Kidney (tissue), 14 donors: ENCODE data around the gene MBNL1. TPM values are rescaled to one million over a fixed set of nuclear protein-coding genes. Genes with fewer than 3 reads are reported as not detected.

Source experiments
- DNase-seq, 5 donors: peaks; one replicate each; pipeline ENCODE4 v3.0.0-alpha.2; 2013 to 2020
- FAIRE-seq: peaks from 2 replicates; lab custom pipeline; 2012; peaks lifted over from hg19 to GRCh38; lab: Jason Lieb, UNC
- H3K27ac ChIP-seq, 2 donors: one replicate each; pipeline ENCODE4 v1.7.0; 2013; ENCODE audit warnings: low read depth in 2 of 2, low read length in 2 of 2, inconsistent platforms in 1 of 2
- H3K27me3 ChIP-seq: one replicate; pipeline ENCODE4 v1.7.1; 2013; ENCODE audit warnings: low read length, inconsistent platforms; ENCODE audit not compliant: control insufficient read depth, insufficient read depth
- H3K36me3 ChIP-seq, 3 donors: one replicate each; pipeline versions ENCODE4 v1.7.0 to v1.7.1; 2013; ENCODE audit warnings: low read length in 3 of 3, control low read depth in 1 of 3, inconsistent platforms in 1 of 3; ENCODE audit not compliant: insufficient read depth in 3 of 3, control insufficient read depth in 2 of 3
- H3K4me1 ChIP-seq, 3 donors: one replicate each; pipeline versions ENCODE4 v1.7.0 to v1.7.1; 2013; ENCODE audit warnings: low read length in 3 of 3, inconsistent platforms in 1 of 3, low read depth in 1 of 3; ENCODE audit not compliant: control insufficient read depth in 2 of 3, insufficient read depth in 2 of 3
- H3K4me3 ChIP-seq, 3 donors: one replicate each; pipeline versions ENCODE4 v1.7.0 to v1.8.1; 2013; ENCODE audit warnings: low read length in 3 of 3, control low read depth in 1 of 3, inconsistent platforms in 1 of 3
- H3K9ac ChIP-seq, 3 donors: one replicate each; pipeline versions ENCODE4 v1.7.0 to v1.7.1; 2013; ENCODE audit warnings: low read length in 3 of 3, control low read depth in 1 of 3, inconsistent platforms in 1 of 3
- H3K9me3 ChIP-seq, 3 donors: one replicate each; pipeline versions ENCODE4 v1.7.0 to v1.7.1; 2013; ENCODE audit warnings: low read length in 3 of 3, control low read depth in 1 of 3, inconsistent platforms in 1 of 3; ENCODE audit not compliant: control insufficient read depth in 2 of 3, insufficient read depth in 1 of 3
- intact Hi-C: fragments of 100-400 bp; cut with DNase I; formaldehyde crosslinking; loops from one replicate; pipeline ENCODE4 v1.11.1; 2022
- polyA plus RNA-seq: library from polyadenylated mRNA; stranded (reverse); fragments of 350-450 nt; fragmentation: Illumina TruSeq; extraction: RNeasy Lipid Tissue Mini Kit (QIAGEN cat#74804); gene quantifications from one replicate; pipeline ENCODE4 v1.2.3, GENCODE V29; 2014; ENCODE audit warnings: low read depth, low replicate concordance; ENCODE audit not compliant: insufficient read depth
- total RNA-seq: library from RNA; stranded (reverse); fragmentation: NEBNext Ultra II Directional; extraction: Animal tissue kit (Norgen Biotek cat#: 25700); gene quantifications from one replicate; pipeline ENCODE4 v1.2.1, GENCODE V29; 2021
- TF ChIP-seq, protein P1 (sequence below): IDR thresholded peaks from 3 replicates; pipeline ENCODE4 v1.5.1; 2012; ENCODE audit warnings: mild to moderate bottlenecking, moderate library complexity, borderline replicate concordance; ENCODE audit not compliant: insufficient read depth; ENCODE audit errors: extremely low read depth
- donor health status: control.
- donor health status: control.
- donor health status: control.
- donor health status: control.
- donor health status: control.
- donor health status: DM: yes; HTN: yes; CAD: no.
- donor health status: Normal renal cell carcinoma (clear cell type).

The MBNL1 gene
- total and polyA plus RNA-seq, 2 donors from 2014 or later, result 22.0 to 167 TPM

DNA sequence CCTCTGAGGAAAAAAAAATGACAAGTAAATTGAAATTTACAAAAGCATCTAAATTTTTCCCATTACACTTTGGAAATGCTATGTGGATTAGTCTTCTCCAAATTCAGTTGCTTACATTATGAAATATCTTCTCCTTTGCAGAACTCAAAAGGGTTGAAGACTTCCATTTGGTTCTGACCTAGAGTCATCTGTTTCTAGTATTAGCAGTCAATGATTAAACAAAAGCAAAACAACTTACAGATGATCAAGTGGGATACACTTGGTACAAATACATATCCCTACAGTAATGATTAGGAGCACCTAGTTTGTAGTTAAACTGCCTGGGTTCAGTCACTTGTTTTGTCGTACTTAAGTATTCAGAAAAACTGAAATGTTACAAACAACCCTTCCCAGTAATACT is 136.2 kb downstream of the MBNL1 start:
- no peaks in the 10 kb centered on the region for H3K36me3 ChIP-seq
- H3K9ac ChIP-seq, result no peak overlapping the region
- FAIRE-seq, result no peak
- H3K4me3 ChIP-seq, result no peak overlapping the region
- TF ChIP-seq, protein P1, sequence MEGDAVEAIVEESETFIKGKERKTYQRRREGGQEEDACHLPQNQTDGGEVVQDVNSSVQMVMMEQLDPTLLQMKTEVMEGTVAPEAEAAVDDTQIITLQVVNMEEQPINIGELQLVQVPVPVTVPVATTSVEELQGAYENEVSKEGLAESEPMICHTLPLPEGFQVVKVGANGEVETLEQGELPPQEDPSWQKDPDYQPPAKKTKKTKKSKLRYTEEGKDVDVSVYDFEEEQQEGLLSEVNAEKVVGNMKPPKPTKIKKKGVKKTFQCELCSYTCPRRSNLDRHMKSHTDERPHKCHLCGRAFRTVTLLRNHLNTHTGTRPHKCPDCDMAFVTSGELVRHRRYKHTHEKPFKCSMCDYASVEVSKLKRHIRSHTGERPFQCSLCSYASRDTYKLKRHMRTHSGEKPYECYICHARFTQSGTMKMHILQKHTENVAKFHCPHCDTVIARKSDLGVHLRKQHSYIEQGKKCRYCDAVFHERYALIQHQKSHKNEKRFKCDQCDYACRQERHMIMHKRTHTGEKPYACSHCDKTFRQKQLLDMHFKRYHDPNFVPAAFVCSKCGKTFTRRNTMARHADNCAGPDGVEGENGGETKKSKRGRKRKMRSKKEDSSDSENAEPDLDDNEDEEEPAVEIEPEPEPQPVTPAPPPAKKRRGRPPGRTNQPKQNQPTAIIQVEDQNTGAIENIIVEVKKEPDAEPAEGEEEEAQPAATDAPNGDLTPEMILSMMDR, result no peak
- intact Hi-C loops, result no loop called here
- H3K27me3 ChIP-seq, result no peaks in the 10 kb centered on the region
- no peaks in the 10 kb centered on the region for H3K9me3 ChIP-seq
- DNase-seq, result no peak
- peaks cover 0 to 28% (median 10%) of the 10 kb centered on the region in 3 donors for H3K4me1 ChIP-seq
- no peak overlapping the region for H3K27ac ChIP-seq

DNA sequence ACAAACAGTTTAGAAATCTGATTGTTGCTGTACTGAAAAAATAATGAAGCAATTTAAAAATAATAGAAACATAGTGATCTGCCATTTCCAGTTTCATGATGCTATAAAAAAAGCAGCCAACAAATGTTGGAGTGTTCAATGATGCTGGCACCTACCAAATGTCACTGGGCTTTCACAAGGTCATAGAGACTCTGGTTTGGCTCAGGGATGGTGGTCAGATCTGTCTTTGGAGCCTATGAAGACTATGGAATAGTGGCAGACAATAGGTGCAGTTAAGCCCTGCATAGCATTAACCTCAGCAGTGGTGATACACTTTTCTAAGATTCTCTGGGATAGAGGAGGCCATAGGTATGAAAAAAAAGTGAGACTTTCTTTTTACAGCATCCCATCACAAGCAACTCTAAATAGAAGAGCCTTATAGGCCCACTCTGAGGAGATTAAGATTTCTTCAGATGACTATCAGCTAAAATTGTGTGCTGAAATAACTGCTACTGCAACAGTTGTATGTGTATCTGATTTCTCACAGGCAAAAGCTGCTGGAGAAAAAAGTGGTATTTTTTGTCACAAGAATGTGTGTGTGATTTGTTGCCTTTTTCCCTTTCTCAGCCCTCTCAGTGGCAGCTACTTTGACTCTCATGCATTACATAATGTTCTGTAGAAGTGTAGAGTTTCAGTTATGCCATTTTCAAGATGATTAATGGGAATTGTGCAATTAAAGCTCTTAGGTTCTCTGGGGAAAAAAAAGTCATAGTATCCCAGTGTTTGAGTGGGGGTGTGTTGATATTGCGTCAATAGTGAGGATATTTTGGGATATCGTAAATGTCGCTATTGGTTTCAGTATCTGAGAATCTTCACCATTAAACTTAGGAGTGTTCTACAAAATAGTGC is 137.4 kb downstream of the MBNL1 start:
- H3K36me3 ChIP-seq, result no peaks in the 10 kb centered on the region
- peaks cover 0 to 27% (median 7%) of the 10 kb centered on the region in 3 donors for H3K4me1 ChIP-seq
- DNase-seq (peak in 2 of 5 donors; percentile 69 to 82), FAIRE-seq (peak; percentile 52)
- intact Hi-C loops, result no loop called here
- peak overlapping the region in 1 of 3 donors; percentile 5 for H3K9ac ChIP-seq
- H3K27me3 ChIP-seq, result no peaks in the 10 kb centered on the region
- no peaks in the 10 kb centered on the region for H3K9me3 ChIP-seq
- H3K4me3 ChIP-seq, result peak overlapping the region in 1 of 3 donors; percentile 27
- H3K27ac ChIP-seq, result peak overlapping the region in 1 of 2 donors; percentile 67
- TF ChIP-seq, protein P1, result no peak

DNA sequence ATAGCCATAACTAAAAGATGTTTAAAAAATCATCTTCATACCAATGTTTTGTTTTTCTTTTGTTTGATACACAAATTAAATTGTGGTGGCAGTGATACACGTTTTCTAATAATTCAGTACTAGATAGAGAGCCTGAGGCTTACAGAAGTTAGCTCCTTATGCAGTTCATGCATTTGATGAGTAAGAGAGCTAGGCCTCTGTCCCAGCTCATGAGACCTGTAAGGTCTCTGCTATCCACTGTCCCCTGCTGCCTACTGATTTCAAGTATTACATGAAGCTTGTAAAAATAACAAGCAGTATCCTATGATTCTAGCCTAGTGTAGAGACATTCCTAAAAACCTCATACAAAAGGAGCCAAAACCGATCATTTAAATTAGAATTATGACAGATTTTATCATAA is 144.5 kb downstream of the MBNL1 start:
- no peaks in the 10 kb centered on the region for H3K27me3 ChIP-seq
- TF ChIP-seq, protein P1, result no peak
- intact Hi-C loops, result no loop called here
- no peaks in the 10 kb centered on the region for H3K4me1 ChIP-seq
- FAIRE-seq, result no peak
- H3K9me3 ChIP-seq, result no peaks in the 10 kb centered on the region
- H3K27ac ChIP-seq, result no peak overlapping the region
- H3K9ac ChIP-seq, result no peak overlapping the region
- no peak overlapping the region for H3K4me3 ChIP-seq
- peaks cover 0 to 6% (median 3%) of the 10 kb centered on the region in 3 donors for H3K36me3 ChIP-seq
- DNase-seq, result no peak
